ENCODE results near the gene RASL10B. TPM values are rescaled to one million over a fixed set of nuclear protein-coding genes. Genes with fewer than 3 reads are reported as not detected.

The RASL10B gene
- total RNA-seq, 1 donor from 2014 or later, result 23.8 TPM

- ATAC-seq (no peak), DNase-seq (no peak)
- intact Hi-C loops (cut with micrococcal nuclease), result no loop called here
Measured at GRCh38 chr17:35715416-35715815, 16.0 kb upstream of the RASL10B start.

DNA sequence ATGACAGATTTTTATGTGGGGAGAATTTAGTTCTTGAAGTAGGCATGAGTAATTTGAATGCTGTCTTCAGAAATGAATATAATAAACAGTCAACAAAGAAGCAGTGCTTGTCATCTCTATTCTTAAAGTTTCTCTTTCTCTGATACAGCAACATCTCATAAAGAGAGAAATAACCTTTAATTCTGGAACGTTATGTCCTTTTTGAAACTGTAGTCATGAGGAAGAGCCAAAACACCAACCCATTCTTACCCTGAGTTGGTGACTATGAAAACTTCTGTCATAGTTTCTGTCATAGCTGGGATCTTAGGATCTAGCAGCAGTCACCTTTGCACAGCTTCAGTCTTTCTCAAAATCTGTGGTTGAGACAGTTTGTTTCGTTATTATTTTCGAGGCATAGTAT, 15.3 kb upstream of the RASL10B start:
- ATAC-seq (no peak), DNase-seq (no peak)
- intact Hi-C loops (cut with micrococcal nuclease), result no loop called here

DNA sequence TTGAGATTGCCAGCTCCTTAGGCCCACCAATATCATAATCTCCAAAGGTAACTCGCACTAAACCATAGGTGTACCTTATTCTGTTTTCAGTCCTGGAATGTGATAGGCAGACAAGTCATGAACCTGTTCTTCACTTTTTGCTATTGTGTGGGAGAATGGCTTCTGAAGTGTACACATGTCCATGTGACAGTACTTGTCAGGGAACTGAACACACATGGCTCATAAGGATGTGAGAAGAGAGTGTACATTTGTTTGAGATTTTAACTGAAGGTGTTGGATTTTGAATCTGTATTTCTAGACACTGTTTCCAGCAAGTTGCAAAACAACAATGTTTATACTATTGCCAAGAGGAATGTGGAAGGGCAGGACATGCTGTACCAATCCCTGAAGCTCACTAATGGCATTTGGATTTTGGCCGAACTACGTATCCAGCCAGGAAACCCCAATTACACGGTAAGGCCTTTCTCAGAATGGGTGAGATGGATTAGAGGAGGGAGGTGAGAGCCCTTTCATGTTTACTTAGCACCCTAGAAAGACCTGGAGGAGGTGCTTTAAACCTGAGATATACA, 14.5 kb upstream of the RASL10B start:
- ATAC-seq (peak; percentile 71), DNase-seq (no peak)
- intact Hi-C loops (cut with micrococcal nuclease), result no loop called here

- DNase-seq (no peak), ATAC-seq (peak; percentile 23)
- intact Hi-C loops (cut with micrococcal nuclease), result no loop called here
Measured at GRCh38 chr17:35717475-35717874, 14.0 kb upstream of the RASL10B start.

- ATAC-seq (no peak), DNase-seq (no peak)
- intact Hi-C loops (cut with micrococcal nuclease), result no loop called here
Measured at GRCh38 chr17:35723735-35724134, 7.7 kb upstream of the RASL10B start.

GRCh38 chr17:35725058-35725457, 6.4 kb upstream of the RASL10B start:
- intact Hi-C loops (cut with micrococcal nuclease), result no loop called here
- ATAC-seq, result no peak
- DNase-seq, result no peak

- no peak for ATAC-seq
- intact Hi-C loops (cut with micrococcal nuclease), result no loop called here
- no peak for DNase-seq
Measured at GRCh38 chr17:35725802-35726126, 5.7 kb upstream of the RASL10B start.

DNA sequence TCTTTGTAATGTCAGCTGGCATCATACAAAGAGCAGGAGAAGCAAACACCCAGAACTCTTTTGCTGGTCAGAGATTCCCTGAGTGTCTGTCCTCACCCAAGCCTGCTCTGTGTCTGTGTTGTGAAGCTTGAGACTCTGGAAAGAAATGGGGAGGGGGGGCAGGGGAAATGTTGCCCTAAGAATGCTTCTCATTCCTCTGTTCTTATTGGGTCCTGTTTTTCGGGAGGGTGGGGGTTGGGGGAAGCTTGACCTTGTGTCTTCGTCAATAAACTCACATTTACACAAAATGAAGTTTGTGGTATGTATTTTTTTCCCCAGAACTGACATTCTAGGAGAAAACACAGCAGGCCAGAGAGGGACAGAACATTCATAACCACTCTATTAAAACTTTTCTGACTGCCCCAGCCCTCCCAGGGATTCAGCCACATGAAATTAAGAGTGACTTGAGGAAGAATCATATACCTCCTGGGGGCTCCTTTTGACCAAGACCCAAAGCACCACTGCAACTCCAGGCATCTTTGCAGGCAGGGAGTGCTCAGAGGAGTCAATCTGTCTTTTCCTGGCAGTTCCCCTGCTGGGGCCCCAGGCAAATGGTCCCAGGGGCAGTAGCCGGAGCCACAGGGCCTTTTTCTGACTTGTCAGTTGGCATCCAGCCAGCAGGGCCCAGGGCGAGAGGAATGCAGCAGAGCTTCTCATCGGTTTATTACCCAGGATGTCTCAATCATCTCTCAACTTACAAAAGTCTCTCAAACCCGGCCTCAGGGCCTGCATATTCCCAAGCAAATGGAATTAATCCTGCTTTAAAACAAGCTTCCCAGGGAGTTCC, 5.1 kb upstream of the RASL10B start:
- peak; percentile 42 for ATAC-seq
- intact Hi-C loops (cut with micrococcal nuclease), result no loop called here
- DNase-seq, result peak; percentile 78

- DNase-seq (no peak), ATAC-seq (no peak)
- intact Hi-C loops (cut with micrococcal nuclease), result no loop called here
Measured at GRCh38 chr17:35726953-35727460, 4.4 kb upstream of the RASL10B start.

DNA sequence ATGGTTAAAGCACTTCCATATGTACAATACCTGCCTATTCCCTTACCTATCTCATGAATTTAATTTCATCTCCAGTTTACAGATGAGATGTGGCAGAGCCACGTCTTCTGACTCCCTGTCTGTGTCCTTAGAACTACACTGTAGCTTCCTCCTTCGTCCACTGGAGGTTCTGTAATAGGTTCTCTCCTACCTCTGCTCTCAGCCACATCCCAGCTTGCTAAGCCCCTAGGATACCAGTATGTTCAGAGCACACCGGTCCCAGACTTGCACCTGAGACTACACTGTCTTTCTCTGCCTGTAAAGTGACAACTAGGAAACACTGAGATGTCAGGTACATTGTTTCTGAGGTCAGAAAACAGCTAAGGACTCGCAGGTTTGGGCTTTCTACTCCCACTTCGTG, 3.8 kb upstream of the RASL10B start:
- DNase-seq (no peak), ATAC-seq (no peak)
- intact Hi-C loops (cut with micrococcal nuclease), result no loop called here

DNA sequence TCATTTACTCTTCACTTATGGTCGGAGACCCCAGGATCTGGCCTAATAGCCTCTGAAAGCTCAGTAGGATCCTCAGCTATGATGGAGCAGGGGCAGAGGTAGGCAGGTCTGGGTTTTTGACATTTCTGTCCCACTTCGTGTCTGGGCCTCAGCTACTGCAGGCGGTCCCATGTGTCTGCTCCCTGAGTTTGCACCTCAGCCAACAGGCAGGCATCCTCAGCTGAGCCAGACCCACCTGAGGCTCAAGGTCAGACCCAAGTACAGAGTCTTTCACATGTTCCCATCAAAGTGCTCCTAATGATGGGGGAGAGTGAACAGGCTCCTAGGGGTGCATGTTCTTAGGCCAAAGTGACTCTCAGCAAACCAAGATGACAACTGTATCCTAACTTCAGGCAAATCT, 2.9 kb upstream of the RASL10B start:
- ATAC-seq, result no peak
- no peak for DNase-seq
- intact Hi-C loops (cut with micrococcal nuclease), result no loop called here

DNA sequence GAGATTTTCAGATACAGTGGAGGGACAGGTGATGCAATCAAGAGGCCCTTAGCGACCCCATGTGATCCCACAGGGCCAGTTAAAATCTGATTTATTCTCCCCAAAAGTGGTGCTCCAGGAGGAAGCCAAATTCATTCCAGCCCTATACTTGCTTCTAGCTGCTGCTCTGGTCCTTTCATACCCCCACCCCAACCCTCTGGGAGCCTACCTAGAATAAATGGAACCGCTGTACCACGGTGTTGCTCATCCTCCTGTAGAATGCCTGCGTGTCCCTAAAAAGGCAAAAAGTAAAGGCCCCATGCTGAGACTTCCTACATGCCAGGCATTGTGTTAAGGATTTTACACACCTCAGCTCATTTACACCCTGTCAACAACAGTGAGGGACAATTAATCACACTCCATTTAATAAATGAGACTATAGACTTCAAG, 2.0 kb upstream of the RASL10B start:
- ATAC-seq, result no peak
- DNase-seq, result no peak
- intact Hi-C loops (cut with micrococcal nuclease), result no loop called here

DNA sequence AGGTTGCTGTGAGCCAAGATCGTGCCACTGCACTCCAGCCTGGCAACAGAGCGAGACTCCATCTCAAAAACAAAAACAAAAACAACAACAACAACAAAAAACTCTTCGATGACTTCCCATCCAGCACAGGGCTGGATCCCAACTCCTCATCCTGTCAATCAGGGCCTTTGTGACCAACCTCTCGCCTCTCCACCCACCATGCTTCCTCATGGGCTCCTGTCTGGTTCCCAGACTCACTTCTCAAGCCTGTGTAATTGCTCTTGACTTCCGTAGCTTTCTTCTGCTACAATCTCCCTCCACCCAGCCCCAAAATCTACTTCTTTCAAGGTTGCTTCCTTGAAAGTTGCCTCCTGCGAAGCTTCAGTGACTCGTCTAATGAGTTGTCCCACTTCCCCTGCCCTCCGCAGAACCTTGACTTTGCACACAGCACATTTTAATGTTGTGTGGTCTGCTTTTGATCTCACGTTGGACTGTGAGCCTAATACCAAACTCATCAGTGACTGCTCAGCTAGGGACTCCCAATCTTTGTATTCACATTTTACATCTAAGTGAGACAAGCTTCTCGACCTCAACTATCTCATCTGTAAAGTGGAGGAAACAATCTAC, 936 bp upstream of the RASL10B start:
- no peak for DNase-seq
- ATAC-seq, result no peak
- intact Hi-C loops (cut with micrococcal nuclease), result no loop called here

DNA sequence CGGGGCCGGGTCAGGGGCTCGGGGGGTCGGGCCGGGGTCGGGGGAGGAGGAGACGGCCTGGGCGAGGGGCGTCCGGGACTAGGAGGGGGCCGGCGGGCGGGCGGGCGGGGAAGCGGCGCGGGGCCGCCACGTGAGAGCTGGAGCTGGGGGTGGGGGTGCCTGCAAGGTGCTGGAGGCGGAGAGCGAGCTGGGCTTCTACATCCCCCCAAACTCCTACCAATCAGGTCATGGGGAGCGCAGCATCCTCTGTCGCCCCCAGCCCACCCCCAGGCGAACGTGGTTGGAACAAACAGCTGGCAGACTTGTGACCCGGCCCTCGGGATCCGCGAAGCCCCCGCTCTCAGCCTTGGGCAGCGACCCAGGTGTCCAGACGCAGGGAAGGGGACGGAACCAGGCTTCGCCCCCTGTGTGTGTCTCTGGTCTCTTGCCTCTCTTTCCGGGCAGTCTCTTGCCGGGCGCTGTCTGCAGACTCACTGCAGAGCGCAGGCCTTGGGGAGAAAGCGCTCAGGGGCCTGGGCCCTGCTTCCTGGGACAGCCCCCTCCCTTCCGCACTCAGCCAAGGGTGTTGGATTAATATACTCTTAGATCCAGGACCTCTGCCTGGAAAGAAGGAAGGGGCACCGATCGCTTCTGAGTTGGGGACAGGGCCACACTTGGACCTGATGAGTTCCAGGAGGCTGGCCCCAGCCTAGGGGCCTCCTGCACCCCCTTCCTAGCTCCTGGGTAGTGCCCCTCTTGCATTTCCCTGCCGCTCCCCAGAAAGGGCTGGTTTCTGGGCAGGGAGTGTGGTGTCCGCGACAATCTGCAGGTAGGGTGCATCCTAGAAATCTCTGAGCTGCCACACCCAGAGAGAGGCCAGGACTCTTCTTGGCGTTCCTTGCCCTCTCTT, 722 bp downstream of the RASL10B start:
- intact Hi-C loops (cut with micrococcal nuclease), result no loop called here
- DNase-seq (no peak), ATAC-seq (peak; percentile 46)

DNA sequence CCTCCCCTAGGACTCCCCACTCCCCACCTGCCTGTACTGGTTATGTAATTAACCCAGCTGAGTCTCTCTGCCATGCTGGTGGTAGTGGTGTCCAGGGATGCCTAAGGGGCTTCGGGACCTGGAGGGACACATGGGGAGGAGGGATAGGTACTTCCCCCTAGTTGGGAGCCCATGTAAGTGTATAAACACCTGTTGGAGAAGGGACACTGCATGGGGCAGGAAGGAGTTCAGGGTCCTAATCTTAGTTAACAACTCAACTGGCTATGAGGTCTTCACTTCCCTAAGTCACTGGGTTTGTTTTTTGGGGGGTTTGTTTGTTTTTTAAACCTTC, 1.3 kb downstream of the RASL10B start:
- no peak for DNase-seq
- ATAC-seq, result no peak
- intact Hi-C loops (cut with micrococcal nuclease), result no loop called here

GRCh38 chr17:35733366-35733765, 1.9 kb downstream of the RASL10B start:
- intact Hi-C loops (cut with micrococcal nuclease), result no loop called here
- DNase-seq (no peak), ATAC-seq (no peak)

DNA sequence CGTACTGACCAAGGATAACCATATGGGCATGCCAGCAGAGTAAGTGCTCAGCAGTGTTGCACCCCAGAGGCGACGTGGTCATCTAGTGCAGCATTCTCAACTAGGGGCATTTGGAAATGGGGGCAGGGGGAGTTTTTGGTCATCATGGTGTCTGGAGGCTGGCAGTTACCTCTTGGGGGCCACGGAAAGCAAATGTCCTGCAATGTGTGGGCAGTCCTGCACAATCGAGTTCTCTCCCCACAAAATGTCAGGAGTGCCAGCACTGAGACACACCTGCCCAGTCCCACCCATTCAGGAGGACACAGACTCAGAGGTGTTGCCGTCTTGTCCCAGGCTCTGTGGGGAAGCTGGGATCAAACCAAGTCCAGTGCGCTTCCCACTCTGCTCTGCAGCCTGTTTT, 3.0 kb downstream of the RASL10B start:
- no peak for ATAC-seq
- intact Hi-C loops (cut with micrococcal nuclease), result no loop called here
- no peak for DNase-seq

DNA sequence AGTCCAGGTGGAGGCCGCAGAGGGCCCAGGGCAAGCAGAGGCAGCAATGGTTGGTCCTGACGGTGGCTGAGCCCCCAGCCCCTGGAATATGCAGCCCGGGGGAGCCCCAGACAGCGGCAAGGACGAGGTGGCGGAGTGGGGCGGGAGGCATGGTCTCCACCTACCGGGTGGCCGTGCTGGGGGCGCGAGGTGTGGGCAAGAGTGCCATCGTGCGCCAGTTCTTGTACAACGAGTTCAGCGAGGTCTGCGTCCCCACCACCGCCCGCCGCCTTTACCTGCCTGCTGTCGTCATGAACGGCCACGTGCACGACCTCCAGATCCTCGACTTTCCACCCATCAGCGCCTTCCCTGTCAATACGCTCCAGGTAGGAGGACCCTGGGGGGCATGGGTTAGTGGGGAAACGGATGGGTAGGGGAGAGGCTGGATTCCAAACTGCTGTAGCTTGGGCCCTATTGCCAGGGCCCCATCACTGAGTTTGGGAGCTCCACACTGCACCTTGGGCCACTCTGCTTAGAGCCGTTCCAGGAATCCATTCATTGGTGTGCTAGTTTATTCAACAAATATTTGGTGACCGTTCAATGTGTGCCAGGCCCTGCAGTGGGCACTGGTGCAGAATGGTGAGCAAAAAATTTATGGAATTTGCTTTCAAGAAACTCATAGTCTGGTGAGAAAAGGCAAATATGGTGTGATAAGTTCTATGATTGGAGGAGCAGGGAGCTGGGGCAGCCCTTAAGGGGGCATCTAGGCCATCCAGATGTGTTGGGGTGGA, 3.8 kb downstream of the RASL10B start:
- peak; percentile 9 for ATAC-seq
- DNase-seq, result no peak
- intact Hi-C loops (cut with micrococcal nuclease), result no loop called here

GRCh38 chr17:35736236-35736635, 4.8 kb downstream of the RASL10B start:
- intact Hi-C loops (cut with micrococcal nuclease), result no loop called here
- no peak for DNase-seq
- no peak for ATAC-seq
